ENCODE data around the gene FBXL15. TPM values are rescaled to one million over a fixed set of nuclear protein-coding genes. Genes with fewer than 3 reads are reported as not detected.

FBXL15 gene
- total and polyA plus RNA-seq, 11 donors = 6.6 to 20.0 (median 10.2) TPM

GRCh38 chr10:102418622-102419268 is 1.9 kb upstream of the FBXL15 start, which contains the start of gene PSD:
TSS of gene PSD (minus strand) at chr10:102418785. CDS start at chr10:102417038, 1,747 bp downstream.
- H3K4me1 ChIP-seq = peaks cover 6 to 44% (median 28%) of the 10 kb centered on the region in 12 donors
- intact Hi-C loops (cut with DNase I) = loop anchor here in 1 of 10 donors (10.0 kb wide), 1 partner anchor 254 kb away; no protein-coding TSS in a partner anchor
- H3K4me3 ChIP-seq = peak within 1 kb of the TSS; percentile 13 to 99 (median 88)

DNA sequence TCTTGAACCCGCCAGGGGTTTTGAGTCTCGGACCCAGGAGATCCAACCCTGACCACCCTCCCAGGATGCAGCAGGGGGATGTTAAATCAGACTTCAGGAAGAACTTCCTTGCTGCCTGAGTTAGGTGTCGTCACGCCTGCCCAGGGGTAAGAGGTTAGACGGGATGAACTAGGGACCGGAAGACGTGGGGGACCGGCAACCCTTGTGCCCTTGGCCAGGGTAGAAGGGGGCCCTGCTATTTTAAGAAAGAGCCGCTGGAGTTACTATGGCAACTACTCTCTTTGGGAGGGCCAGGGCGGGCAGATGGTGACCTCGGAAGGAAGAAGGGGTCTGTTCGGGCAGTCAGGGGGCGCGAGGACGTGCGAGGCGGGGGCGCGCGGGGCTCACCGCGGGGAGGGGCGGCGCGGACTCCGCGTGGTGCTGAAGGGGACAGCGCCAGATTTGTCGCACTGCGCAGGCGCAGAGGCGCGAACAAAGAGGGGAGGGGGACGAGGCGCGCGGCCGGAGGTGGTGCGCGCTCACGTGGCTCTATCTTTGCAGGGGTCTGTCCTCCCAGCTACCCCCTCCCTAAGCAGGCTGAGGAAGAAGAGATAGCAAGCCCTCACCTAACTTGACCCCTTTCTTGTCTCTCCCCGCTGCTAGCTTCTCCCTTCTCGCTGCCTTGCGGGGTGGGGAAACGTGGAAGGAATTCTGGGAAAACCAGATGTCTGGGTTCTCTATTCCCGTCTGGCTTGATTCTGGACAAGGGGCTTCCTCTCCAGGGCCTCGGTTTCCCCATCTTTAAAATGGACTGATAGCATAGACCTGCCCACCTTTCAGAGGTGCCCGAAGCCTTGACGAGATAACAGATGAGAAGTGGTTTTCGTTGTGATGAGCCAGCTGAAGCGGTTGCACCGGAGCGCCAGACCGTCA is 1.1 kb upstream of the FBXL15 start:
- intact Hi-C loops (cut with DNase I) = loop anchor here in 4 of 10 donors (2.0 to 10.0 kb wide), 5 partner anchors 25 to 255 kb away; partner anchors contain the start of gene NFKB2 (in 3 of the 4)
- Histone ChIP-seq H3K4me1 (peaks cover 6 to 45% (median 28%) of the 10 kb centered on the region in 12 donors), H3K36me3 (peaks cover 0 to 17% (median 13%) of the 10 kb centered on the region in 9 donors), H3K4me3 (peak overlapping the region; percentile 13 to 99 (median 88)), H3K27me3 (peaks cover 7 to 41% (median 22%) of the 10 kb centered on the region in 9 donors), H3K27ac (peak overlapping the region in 6 of 12 donors; percentile 88 to 96 (median 90)), H3K9me3 (no peaks in the 10 kb centered on the region)
- DNase-seq = peak in 4 of 5 donors; percentile 34 to 64 (median 61)
- WGBS, 4 donors = 1 to 2% (median 1%) methylated on average over 53 to 54 of the region's 54 CpGs
- TF ChIP-seq CTCF (IDR thresholded peaks at IDR 0.05) = no peak
- TF ChIP-seq POLR2A (IDR thresholded peaks at IDR 0.05) = no peak
- peak in 1 of 4 donors; percentile 20 for ATAC-seq

More at GRCh38 chr10:102418622-102419268, 1.9 kb upstream of the FBXL15 start, which contains the start of gene PSD:
- H3K9me3 ChIP-seq = no peaks in the 10 kb centered on the region
- TF ChIP-seq POLR2A (IDR thresholded peaks at IDR 0.05) (no peak), CTCF (IDR thresholded peaks at IDR 0.05) (no peak)
- ATAC-seq = no peak
- WGBS, 4 donors = 1 to 3% (median 2%) methylated on average over 22 to 45 of the region's 45 CpGs
- H3K27me3 ChIP-seq = peaks cover 7 to 48% (median 26%) of the 10 kb centered on the region in 9 donors
- H3K27ac ChIP-seq = peak within 1 kb of the TSS in 1 of 12 donors; percentile 91
- no peak for DNase-seq
- H3K36me3 ChIP-seq = peaks cover 0 to 9% (median 7%) of the 10 kb centered on the region in 9 donors

- 1 to 3% (median 2%) methylated on average over 21 of the region's 21 CpGs for WGBS, 4 donors
- intact Hi-C loops (cut with DNase I) = loop anchor here in 4 of 10 donors (2.0 to 5.0 kb wide), 4 partner anchors 25 to 59 kb away; partner anchors contain the start of gene NFKB2 (in 3 of the 4)
- Histone ChIP-seq H3K4me3 (peak overlapping the region; percentile 52 to 99 (median 88)), H3K36me3 (peaks cover 0 to 21% (median 13%) of the 10 kb centered on the region in 9 donors), H3K27me3 (peaks cover 4 to 33% (median 16%) of the 10 kb centered on the region in 9 donors), H3K4me1 (peaks cover 6 to 45% (median 28%) of the 10 kb centered on the region in 12 donors), H3K27ac (peak overlapping the region; percentile 61 to 96 (median 90)), H3K9me3 (no peaks in the 10 kb centered on the region)
- DNase-seq (no peak), ATAC-seq (no peak)
- peak in 1 of 12 donors; percentile 2 for TF ChIP-seq CTCF (IDR thresholded peaks at IDR 0.05)
- TF ChIP-seq POLR2A (IDR thresholded peaks at IDR 0.05) = no peak
These were observed 389 bp upstream of the FBXL15 start for GRCh38 chr10:102420181-102420713.

Data from heart left ventricle (tissue), 16 donors.